SK-N-SH (cell line): ENCODE results near the gene CCDC177. TPM values are rescaled to one million over a fixed set of nuclear protein-coding genes. Genes with fewer than 3 reads are reported as not detected.

Experiments used
- CTCF ChIA-PET: fragments of 300-600, 350-600 bp; formaldehyde crosslinking; extraction: SDS; loops from one replicate; lab custom pipeline; 2021; lab: Yijun Ruan, JAX
- POLR2A ChIA-PET: fragments of 350-600 bp; sonication (Branson Sonifier 250); formaldehyde crosslinking; extraction: SDS; loops from one replicate; lab custom pipeline; 2020; ENCODE audit warnings: antibody characterized with exemption, inconsistent platforms; lab: Yijun Ruan, JAX
- DNase-seq: peaks from one replicate; pipeline ENCODE4 v3.0.0; 2012
- H2AFZ ChIP-seq: fragments of 200-600 bp; sonication (generic); 2 replicates; pipeline ENCODE4 v1.8.1; 2016; ENCODE audit warnings: antibody characterized with exemption, mild to moderate bottlenecking, low read depth
- H3F3A ChIP-seq: fragments of 200-600 bp; sonication (generic); replicated peaks from 2 replicates; pipeline ENCODE3; 2016; ENCODE audit warnings: antibody characterized with exemption, mild to moderate bottlenecking; ENCODE audit not compliant: insufficient read depth
- H3K27ac ChIP-seq, 2 experiments: fragments of 200-500 bp in 1 of 2; fragments of 200-600 bp in 1 of 2; sonication (Bioruptor generic) in 1 of 2; sonication (generic), shearing (Covaris generic) in 1 of 2; 2 replicates each; pipeline versions ENCODE4 v1.5.1 to v1.6.1; 2014 to 2016; ENCODE audit warnings: low read depth in 2 of 2, inconsistent platforms in 1 of 2, low read length in 1 of 2, mild to moderate bottlenecking in 1 of 2, mixed read lengths in 1 of 2
- H3K27me3 ChIP-seq: fragments of 200-600 bp; sonication (generic), shearing (Covaris generic); 2 replicates; pipeline ENCODE4 v1.6.1; 2016; ENCODE audit warnings: mixed run types; ENCODE audit not compliant: insufficient read depth
- H3K36me3 ChIP-seq, 2 experiments: fragments of 200-500 bp in 1 of 2; fragments of 200-600 bp in 1 of 2; sonication (Bioruptor generic) in 1 of 2; sonication (generic) in 1 of 2; replicated peaks in 1 of 2; 2 replicates each; pipeline versions ENCODE3 to v1.5.1; 2014 to 2016; ENCODE audit warnings: low read length in 1 of 2, mild to moderate bottlenecking in 1 of 2; ENCODE audit not compliant: insufficient read depth in 2 of 2, control insufficient read depth in 1 of 2
- H3K4me1 ChIP-seq, 2 experiments: fragments of 200-500 bp in 1 of 2; fragments of 200-600 bp in 1 of 2; sonication (Bioruptor generic) in 1 of 2; sonication (generic), shearing (Covaris generic) in 1 of 2; 2 replicates each; pipeline versions ENCODE4 v1.5.1 to v1.6.1; 2014 to 2016; ENCODE audit warnings: low read depth in 1 of 2, low read length in 1 of 2, mixed run types in 1 of 2; ENCODE audit not compliant: insufficient read depth in 2 of 2, control insufficient read depth in 1 of 2
- H3K4me2 ChIP-seq: fragments of 200-600 bp; sonication (generic), shearing (Covaris generic); 2 replicates; pipeline ENCODE4 v1.6.1; 2017; ENCODE audit warnings: mixed run types
- H3K4me3 ChIP-seq, 2 experiments: fragments of 200-500 bp in 1 of 2; fragments of 200-600 bp in 1 of 2; sonication (Bioruptor generic) in 1 of 2; sonication (generic), shearing (Covaris generic) in 1 of 2; 2 replicates each; pipeline versions ENCODE4 v1.5.1 to v1.8.1; 2014 to 2016; ENCODE audit warnings: low read depth in 2 of 2, inconsistent platforms in 1 of 2, low read length in 1 of 2, mild to moderate bottlenecking in 1 of 2, mixed read lengths in 1 of 2, moderate library complexity in 1 of 2
- H3K79me2 ChIP-seq: fragments of 200-600 bp; sonication (generic); 2 replicates; pipeline ENCODE4 v1.8.1; 2017; ENCODE audit warnings: mild to moderate bottlenecking; ENCODE audit not compliant: insufficient read depth
- H3K9ac ChIP-seq: fragments of 200-600 bp; sonication (generic); 2 replicates; pipeline ENCODE4 v1.6.1; 2017; ENCODE audit warnings: mixed run types
- H3K9me2 ChIP-seq: fragments of 200-600 bp; sonication (generic); 2 replicates; pipeline ENCODE4 v1.6.1; 2017; ENCODE audit warnings: mixed run types
- H3K9me3 ChIP-seq: fragments of 200-600 bp; sonication (generic); 2 replicates; pipeline ENCODE4 v1.6.1; 2017; ENCODE audit warnings: mixed run types, mild to moderate bottlenecking, moderate library complexity
- H4K20me1 ChIP-seq: fragments of 200-600 bp; sonication (generic); 2 replicates; pipeline ENCODE4 v1.6.1; 2017; ENCODE audit warnings: mild to moderate bottlenecking, mixed run types; ENCODE audit not compliant: insufficient read depth
- CHD2 ChIP-seq: fragments of 150-350 bp; IDR thresholded peaks from 2 replicates; pipeline ENCODE4 v1.6.1; 2018; ENCODE audit warnings: low read length; ENCODE audit not compliant: partially characterized antibody
- ELF1 ChIP-seq: IDR thresholded peaks from 2 replicates; pipeline ENCODE4 v1.4.0; 2012
- EZH2phosphoT487 ChIP-seq: fragments of 200-600 bp; sonication (generic); IDR thresholded peaks from 2 replicates; pipeline ENCODE4 v1.6.1; 2017; ENCODE audit warnings: low read depth, mixed run types, mild to moderate bottlenecking, antibody characterized with exemption, moderate library complexity, borderline replicate concordance
- FOXJ3 ChIP-seq: sonication (generic); formaldehyde crosslinking; IDR thresholded peaks from 2 replicates; pipeline ENCODE4 v1.5.1; 2020; ENCODE audit warnings: mild to moderate bottlenecking, missing genetic modification reagents
- JUND ChIP-seq: IDR thresholded peaks from 2 replicates; pipeline ENCODE4 v1.4.0; 2012
- MEF2A ChIP-seq: IDR thresholded peaks from 2 replicates; pipeline ENCODE4 v1.4.0; 2012; ENCODE audit warnings: low read depth, borderline replicate concordance
- MXI1 ChIP-seq: IDR thresholded peaks from 2 replicates; pipeline ENCODE4 v1.6.1; 2012; ENCODE audit warnings: mild to moderate bottlenecking, low read depth, low read length, improper control_type of control experiment
- NFIC ChIP-seq: IDR thresholded peaks from 2 replicates; pipeline ENCODE4 v1.4.0; 2012; ENCODE audit warnings: borderline replicate concordance
- NRF1 ChIP-seq: IDR thresholded peaks from 2 replicates; pipeline ENCODE4 v1.6.1; 2012; ENCODE audit warnings: low read depth, mild to moderate bottlenecking, low read length
- POLR2AphosphoS5 ChIP-seq: IDR thresholded peaks from 2 replicates; pipeline ENCODE4 v1.6.1; 2012; ENCODE audit warnings: low read depth, low read length
- RCOR1 ChIP-seq: fragments of 150-350 bp; IDR thresholded peaks from 2 replicates; pipeline ENCODE4 v1.6.1; 2017; ENCODE audit warnings: antibody characterized with exemption, low read length
- RFX5 ChIP-seq: IDR thresholded peaks from 2 replicates; pipeline ENCODE4 v1.6.1; 2012; ENCODE audit warnings: mild to moderate bottlenecking, improper control_type of control experiment, low read length
- RXRA ChIP-seq: IDR thresholded peaks from 2 replicates; pipeline ENCODE4 v1.4.0; 2012; ENCODE audit warnings: low read depth, mild to moderate bottlenecking, borderline replicate concordance
- SIN3A ChIP-seq: IDR thresholded peaks from 2 replicates; pipeline ENCODE4 v1.6.1; 2012; ENCODE audit warnings: low read depth, mild to moderate bottlenecking, low read length, moderate library complexity, borderline replicate concordance
- TAF1 ChIP-seq: IDR thresholded peaks from 2 replicates; pipeline ENCODE4 v1.6.1; 2012; ENCODE audit warnings: low read depth, mild to moderate bottlenecking, low read length, moderate library complexity, borderline replicate concordance
- YY1 ChIP-seq: IDR thresholded peaks from 2 replicates; pipeline ENCODE4 v1.4.0; 2012; ENCODE audit warnings: low read depth, mild to moderate bottlenecking
- WGBS: methylation state at CpG from one replicate; pipeline ENCODE4 v1.1.6; 2017; ENCODE audit warnings: low lambda C conversion rate; 5-methylcytosine and 5-hydroxymethylcytosine counted together
- polyA plus RNA-seq, 3 experiments: library from polyadenylated mRNA; depleted of rRNA; stranded (reverse); fragments of >200 nt; gene quantifications; 2 replicates each; pipeline ENCODE4 v1.2.3, GENCODE V29; 2012
- TF ChIP-seq, protein P1 (sequence below): IDR thresholded peaks from 2 replicates; pipeline ENCODE4 v1.4.0; 2012; ENCODE audit warnings: low read depth, borderline replicate concordance
- TF ChIP-seq, protein P2 (sequence below): IDR thresholded peaks from 2 replicates; pipeline ENCODE4 v1.6.1; 2012; ENCODE audit warnings: mild to moderate bottlenecking, low read depth, low read length, moderate library complexity

The CCDC177 gene
- polyA plus RNA-seq, 1 of the 3 experiments (the other 2 are of a cell fraction): not detected

DNA sequence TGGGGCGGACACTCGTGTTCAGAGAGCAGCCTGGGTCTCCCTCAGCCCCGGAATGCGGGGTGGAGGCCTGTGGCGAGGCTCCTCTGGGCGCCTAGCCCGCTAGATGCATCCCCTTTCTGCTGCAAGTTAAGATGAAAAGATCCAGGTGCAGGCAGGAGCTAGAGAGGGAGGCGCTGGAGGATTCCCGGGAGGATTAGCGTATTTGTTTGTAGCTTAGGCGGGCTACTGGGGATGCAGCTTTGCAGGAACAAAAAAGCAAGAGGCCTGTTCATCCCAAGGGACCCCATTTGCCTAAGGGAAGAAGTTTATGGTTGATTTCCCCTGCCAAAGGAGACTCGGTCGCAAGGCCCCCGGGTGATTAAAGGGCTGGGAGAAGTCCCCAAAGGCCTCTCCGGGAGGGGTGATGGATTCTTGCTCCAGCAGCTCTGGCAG lies 824 bp downstream of the CCDC177 start:
- Histone ChIP-seq H2AFZ (no peak overlapping the region), H3K27ac (no peak overlapping the region), H3K36me3 (no peaks in the 10 kb centered on the region), H3F3A (no peaks in the 10 kb centered on the region), H3K4me3 (no peak overlapping the region), H3K9ac (no peak overlapping the region), H3K9me2 (no peaks in the 10 kb centered on the region), H3K9me3 (no peaks in the 10 kb centered on the region), H3K4me2 (no peak overlapping the region), H4K20me1 (no peaks in the 10 kb centered on the region), H3K4me1 (peaks cover 0 to 2% of the 10 kb centered on the region in 2 experiments; a peak in 1 of 4 replicates), H3K27me3 (peaks cover 20% of the 10 kb centered on the region), H3K79me2 (no peaks in the 10 kb centered on the region)
- ChIA-PET CTCF (interaction anchor here (0.6 to 12.6 kb wide), 32 partner anchors 11 to 744 kb away, joined by 3 to 368 read pairs (median 4); partner anchors contain the start of gene SUSD6), POLR2A (interaction anchor here (1.6 kb wide), 1 partner anchor 26 kb away, joined by 3 read pairs; no protein-coding TSS in a partner anchor)
- TF ChIP-seq NRF1 (no peak), MEF2A (no peak), SIN3A (no peak), RXRA (no peak), JUND (no peak), RCOR1 (no peak), POLR2AphosphoS5 (no peak), ELF1 (no peak), FOXJ3 (CRISPR knock-in tag) (no peak), EZH2phosphoT487 (no peak), MXI1 (no peak), CHD2 (no peak), NFIC (no peak), TAF1 (no peak), RFX5 (no peak), YY1 (no peak)
- TF ChIP-seq, protein P1, sequence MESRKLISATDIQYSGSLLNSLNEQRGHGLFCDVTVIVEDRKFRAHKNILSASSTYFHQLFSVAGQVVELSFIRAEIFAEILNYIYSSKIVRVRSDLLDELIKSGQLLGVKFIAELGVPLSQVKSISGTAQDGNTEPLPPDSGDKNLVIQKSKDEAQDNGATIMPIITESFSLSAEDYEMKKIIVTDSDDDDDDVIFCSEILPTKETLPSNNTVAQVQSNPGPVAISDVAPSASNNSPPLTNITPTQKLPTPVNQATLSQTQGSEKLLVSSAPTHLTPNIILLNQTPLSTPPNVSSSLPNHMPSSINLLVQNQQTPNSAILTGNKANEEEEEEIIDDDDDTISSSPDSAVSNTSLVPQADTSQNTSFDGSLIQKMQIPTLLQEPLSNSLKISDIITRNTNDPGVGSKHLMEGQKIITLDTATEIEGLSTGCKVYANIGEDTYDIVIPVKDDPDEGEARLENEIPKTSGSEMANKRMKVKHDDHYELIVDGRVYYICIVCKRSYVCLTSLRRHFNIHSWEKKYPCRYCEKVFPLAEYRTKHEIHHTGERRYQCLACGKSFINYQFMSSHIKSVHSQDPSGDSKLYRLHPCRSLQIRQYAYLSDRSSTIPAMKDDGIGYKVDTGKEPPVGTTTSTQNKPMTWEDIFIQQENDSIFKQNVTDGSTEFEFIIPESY: no peak
- TF ChIP-seq, protein P2, sequence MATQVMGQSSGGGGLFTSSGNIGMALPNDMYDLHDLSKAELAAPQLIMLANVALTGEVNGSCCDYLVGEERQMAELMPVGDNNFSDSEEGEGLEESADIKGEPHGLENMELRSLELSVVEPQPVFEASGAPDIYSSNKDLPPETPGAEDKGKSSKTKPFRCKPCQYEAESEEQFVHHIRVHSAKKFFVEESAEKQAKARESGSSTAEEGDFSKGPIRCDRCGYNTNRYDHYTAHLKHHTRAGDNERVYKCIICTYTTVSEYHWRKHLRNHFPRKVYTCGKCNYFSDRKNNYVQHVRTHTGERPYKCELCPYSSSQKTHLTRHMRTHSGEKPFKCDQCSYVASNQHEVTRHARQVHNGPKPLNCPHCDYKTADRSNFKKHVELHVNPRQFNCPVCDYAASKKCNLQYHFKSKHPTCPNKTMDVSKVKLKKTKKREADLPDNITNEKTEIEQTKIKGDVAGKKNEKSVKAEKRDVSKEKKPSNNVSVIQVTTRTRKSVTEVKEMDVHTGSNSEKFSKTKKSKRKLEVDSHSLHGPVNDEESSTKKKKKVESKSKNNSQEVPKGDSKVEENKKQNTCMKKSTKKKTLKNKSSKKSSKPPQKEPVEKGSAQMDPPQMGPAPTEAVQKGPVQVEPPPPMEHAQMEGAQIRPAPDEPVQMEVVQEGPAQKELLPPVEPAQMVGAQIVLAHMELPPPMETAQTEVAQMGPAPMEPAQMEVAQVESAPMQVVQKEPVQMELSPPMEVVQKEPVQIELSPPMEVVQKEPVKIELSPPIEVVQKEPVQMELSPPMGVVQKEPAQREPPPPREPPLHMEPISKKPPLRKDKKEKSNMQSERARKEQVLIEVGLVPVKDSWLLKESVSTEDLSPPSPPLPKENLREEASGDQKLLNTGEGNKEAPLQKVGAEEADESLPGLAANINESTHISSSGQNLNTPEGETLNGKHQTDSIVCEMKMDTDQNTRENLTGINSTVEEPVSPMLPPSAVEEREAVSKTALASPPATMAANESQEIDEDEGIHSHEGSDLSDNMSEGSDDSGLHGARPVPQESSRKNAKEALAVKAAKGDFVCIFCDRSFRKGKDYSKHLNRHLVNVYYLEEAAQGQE: no peak
- WGBS: 84% methylated on average over 12 of the region's 15 CpGs
- no peak for DNase-seq
